Endodermal cell (in vitro differentiated cells): ENCODE data around the gene EDN2. TPM values are rescaled to one million over a fixed set of nuclear protein-coding genes. Genes with fewer than 3 reads are reported as not detected.

Experiments used
- DNase-seq: peaks from one replicate; pipeline ENCODE4 v3.0.0-alpha.2; 2017
- H3K27ac ChIP-seq: 2 replicates; pipeline ENCODE4 v1.5.1; 2013; ENCODE audit warnings: mild to moderate bottlenecking, low read depth, low read length, moderate library complexity
- H3K27me3 ChIP-seq: 2 replicates; pipeline ENCODE4 v1.6.1; 2013; ENCODE audit warnings: mild to moderate bottlenecking, low read length, moderate library complexity; ENCODE audit not compliant: insufficient read depth, control insufficient read depth, poor library complexity, severe bottlenecking
- H3K36me3 ChIP-seq: 2 replicates; pipeline ENCODE4 v1.7.0; 2013; ENCODE audit warnings: mild to moderate bottlenecking, low read length, moderate library complexity; ENCODE audit not compliant: control insufficient read depth, insufficient read depth
- H3K4me1 ChIP-seq: one replicate; pipeline ENCODE4 v1.7.0; 2013; ENCODE audit warnings: low read length; ENCODE audit not compliant: control insufficient read depth, insufficient read depth
- H3K4me3 ChIP-seq: 2 replicates; pipeline ENCODE4 v1.5.1; 2013; ENCODE audit warnings: mild to moderate bottlenecking, low read length, moderate library complexity
- H3K9ac ChIP-seq: 2 replicates; pipeline ENCODE4 v1.6.1; 2013; ENCODE audit warnings: mild to moderate bottlenecking, low read length, moderate library complexity; ENCODE audit not compliant: poor library complexity, severe bottlenecking; ENCODE audit errors: extremely low read depth
- H3K9me3 ChIP-seq: 2 replicates; pipeline ENCODE4 v1.6.1; 2013; ENCODE audit warnings: mild to moderate bottlenecking, low read length, moderate library complexity; ENCODE audit not compliant: control insufficient read depth
- H3K27ac Mint-ChIP-seq: 2 replicates; pipeline ENCODE4 v1.8.0; 2020; ENCODE audit warnings: mixed read lengths
- H3K27me3 Mint-ChIP-seq: 2 replicates; pipeline ENCODE4 v1.8.0; 2021; ENCODE audit warnings: mild to moderate bottlenecking, mixed read lengths; ENCODE audit not compliant: insufficient read depth
- H3K36me3 Mint-ChIP-seq: 2 replicates; pipeline ENCODE4 v1.8.0; 2020; ENCODE audit warnings: low read depth, mixed read lengths
- H3K4me1 Mint-ChIP-seq: 2 replicates; pipeline ENCODE4 v1.8.0; 2020; ENCODE audit warnings: mixed read lengths
- H3K4me3 Mint-ChIP-seq: 2 replicates; pipeline ENCODE4 v1.8.0; 2020; ENCODE audit warnings: mild to moderate bottlenecking, moderate library complexity, mixed read lengths
- H3K9me3 Mint-ChIP-seq: 2 replicates; pipeline ENCODE4 v1.8.0; 2020; ENCODE audit warnings: mild to moderate bottlenecking, mixed read lengths
- CTCF ChIP-seq: fragments of 200-600 bp; sonication (generic); conservative IDR thresholded peaks from 2 replicates; pipeline ENCODE4 v1.5.0; 2021; ENCODE audit warnings: antibody characterized with exemption, mild to moderate bottlenecking
- WGBS, 2 experiments: methylation state at CpG; one replicate each; pipeline versions ENCODE4 v1.1.5 to v1.1.7; 2013; ENCODE audit warnings: missing lambda C conversion rate in 2 of 2, mixed read lengths in 1 of 2; ENCODE audit not compliant: insufficient coverage in 1 of 2, insufficient read length in 1 of 2; 5-methylcytosine and 5-hydroxymethylcytosine counted together
- total RNA-seq, 2 donors: library from RNA; stranded (reverse); fragmentation: NEBNext Ultra II Directional in 1 of 2; extraction: Animal tissue kit (Norgen Biotek cat#: 25700) in 1 of 2; gene quantifications; 2 replicates in 1 of 2; 3 replicates in 1 of 2; pipeline ENCODE4 v1.2.1, GENCODE V29; 2021

EDN2 gene
- total RNA-seq, 2 donors from 2014 or later = not detected

DNA sequence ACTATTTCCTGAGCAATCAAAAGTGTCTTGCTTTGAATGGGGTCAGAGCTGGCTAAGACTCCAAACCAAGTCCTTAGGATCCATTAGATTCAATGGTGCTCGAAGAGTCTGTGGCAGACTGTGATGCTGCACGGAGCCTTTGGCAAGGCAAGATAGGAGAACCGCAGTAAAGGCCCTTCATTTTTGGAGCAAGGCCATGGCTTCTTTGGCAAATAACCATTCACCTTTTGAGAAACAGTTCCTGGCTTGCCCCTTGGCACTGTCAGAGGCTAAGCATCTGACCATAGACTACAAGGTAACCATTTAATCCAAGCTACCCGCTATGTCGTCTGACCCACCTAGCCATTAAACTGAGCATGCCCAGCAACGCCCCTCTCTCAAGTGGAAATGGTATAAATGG lies 45.2 kb downstream of the EDN2 start:
- Histone ChIP-seq H3K4me3 (no peak overlapping the region), H3K9me3 (peaks cover 4% of the 10 kb centered on the region), H3K4me1 (peaks cover 4% of the 10 kb centered on the region), H3K36me3 (no peaks in the 10 kb centered on the region), H3K27ac (no peak overlapping the region), H3K27me3 (no peaks in the 10 kb centered on the region), H3K9ac (no peak overlapping the region)
- Mint-ChIP-seq H3K9me3 (peaks cover 1% of the 10 kb centered on the region), H3K27me3 (peaks cover 10% of the 10 kb centered on the region), H3K4me1 (peaks cover 4% of the 10 kb centered on the region), H3K36me3 (no peaks in the 10 kb centered on the region), H3K27ac (no peak overlapping the region), H3K4me3 (no peak overlapping the region)
- DNase-seq = no peak
- 86 to 100% methylated on average over 5 to 6 of the region's 6 CpGs for WGBS, 2 experiments
- no peak for TF ChIP-seq CTCF

DNA sequence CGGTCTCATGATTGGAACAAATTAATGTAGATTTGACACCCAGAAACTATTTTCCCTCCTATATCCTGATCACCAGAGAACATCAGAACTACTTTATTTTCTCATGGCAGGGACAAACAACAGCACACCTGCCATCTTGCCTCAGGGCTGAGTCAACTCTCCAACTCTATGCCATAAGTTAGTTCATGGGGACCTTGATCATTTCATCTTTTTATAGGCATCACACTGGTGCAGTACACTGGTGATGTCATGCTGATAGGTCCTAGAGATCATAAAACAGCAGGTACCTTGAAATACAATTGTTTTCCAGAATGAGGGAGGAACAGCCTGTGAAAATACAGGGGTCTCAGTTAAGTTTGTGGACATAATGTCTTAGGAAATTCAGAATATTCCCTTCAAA lies 45.8 kb downstream of the EDN2 start:
- Mint-ChIP-seq H3K36me3 (no peaks in the 10 kb centered on the region), H3K4me3 (no peak overlapping the region), H3K9me3 (peaks cover 1% of the 10 kb centered on the region), H3K27me3 (peaks cover 13% of the 10 kb centered on the region), H3K27ac (no peak overlapping the region), H3K4me1 (peaks cover 7% of the 10 kb centered on the region)
- H3K36me3 ChIP-seq = no peaks in the 10 kb centered on the region
- H3K9me3 ChIP-seq = no peaks in the 10 kb centered on the region
- H3K27ac ChIP-seq = no peak overlapping the region
- H3K27me3 ChIP-seq = no peaks in the 10 kb centered on the region
- no peak overlapping the region for H3K4me3 ChIP-seq
- no peak for DNase-seq
- TF ChIP-seq CTCF = no peak
- H3K4me1 ChIP-seq = peaks cover 4% of the 10 kb centered on the region
- WGBS, 2 experiments = 89% methylated on average over 1 of the region's 1 CpG; no CpG with 5 or more reads in 1 of the 2 experiments
- no peak overlapping the region for H3K9ac ChIP-seq

GRCh38 chr1:41437011-41437355 lies 47.5 kb downstream of the EDN2 start:
- no peaks in the 10 kb centered on the region for H3K36me3 ChIP-seq
- no peaks in the 10 kb centered on the region for H3K9me3 Mint-ChIP-seq
- no peak overlapping the region for H3K27ac Mint-ChIP-seq

More at GRCh38 chr1:41437011-41437355, 47.5 kb downstream of the EDN2 start:
- DNase-seq = no peak
- no peak overlapping the region for H3K4me3 ChIP-seq
- H3K4me1 ChIP-seq = peaks cover 4% of the 10 kb centered on the region
- H3K27me3 ChIP-seq = no peaks in the 10 kb centered on the region
- 81 to 89% methylated on average over 1 to 3 of the region's 3 CpGs for WGBS, 2 experiments
- Mint-ChIP-seq H3K27me3 (peaks cover 14% of the 10 kb centered on the region), H3K4me1 (peaks cover 12% of the 10 kb centered on the region), H3K36me3 (no peaks in the 10 kb centered on the region), H3K4me3 (no peak overlapping the region)
- no peaks in the 10 kb centered on the region for H3K9me3 ChIP-seq
- TF ChIP-seq CTCF = no peak
- H3K27ac ChIP-seq = no peak overlapping the region
- no peak overlapping the region for H3K9ac ChIP-seq
